ENCODE measurements around the gene LYST. TPM values are rescaled to one million over a fixed set of nuclear protein-coding genes. Genes with fewer than 3 reads are reported as not detected.

The LYST gene
- total and polyA plus RNA-seq, 2 of the 4 experiments (the other 2 are of a cell fraction): 2.2 to 7.2 TPM

DNA sequence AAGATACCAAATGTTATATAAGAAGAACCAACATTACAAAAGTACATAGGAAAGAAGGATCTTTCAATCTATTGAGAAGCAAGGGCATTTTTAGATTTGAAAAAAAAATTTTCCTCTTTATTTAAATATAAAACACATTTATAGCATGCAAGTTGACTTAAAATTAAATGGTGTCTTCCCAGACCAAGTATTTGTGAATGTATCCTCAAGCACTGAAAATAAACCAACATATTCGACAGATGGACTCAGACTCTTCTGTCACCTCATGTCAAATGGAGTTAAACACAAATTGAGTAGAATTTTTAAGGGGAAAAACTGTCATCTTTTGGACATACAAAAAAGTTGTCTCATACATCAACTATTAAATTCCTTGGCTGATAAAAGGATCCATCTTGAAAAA is 140.1 kb downstream of the LYST start:
- H3K9ac ChIP-seq (ENCODE audit: low read depth, low read length): no peak overlapping the region
- no TSS peak for BruUV-seq (replicated peaks)
- no peak overlapping the region for H3K56ac ChIP-seq (ENCODE audit: extremely low read depth, insufficient read depth, low read length)
- H3K18ac ChIP-seq (ENCODE audit: low read depth, low read length): no peak overlapping the region
- no peak overlapping the region for H2AK9ac ChIP-seq (replicated peaks; ENCODE audit: low read depth, low read length, poor library complexity)
- H3K9me3 ChIP-seq (ENCODE audit: control insufficient read depth, insufficient read depth, low read length): no peaks in the 10 kb centered on the region
- no peak overlapping the region for H3K27ac ChIP-seq (ENCODE audit: insufficient read depth, low read length)
- no peak overlapping the region for H2AK5ac ChIP-seq (ENCODE audit: low read depth, low read length)
- intact Hi-C loops (cut with micrococcal nuclease) (no loop called here), in situ Hi-C loops (cut with MboI; ENCODE audit: low sequenced_read_pairs) (no loop called here), dilution Hi-C loops (cut with HindIII; ENCODE audit: low sequenced_read_pairs, unreplicated experiment) (no loop called here)
- no peak overlapping the region for H4K91ac ChIP-seq (ENCODE audit: insufficient read depth, low read depth, low read length)
- no peak overlapping the region for H3K4me3 ChIP-seq (ENCODE audit: insufficient read depth, low read depth, low read length)
- H3K27me3 ChIP-seq (ENCODE audit: control insufficient read depth, insufficient read depth, low read length): no peaks in the 10 kb centered on the region
- H3K23ac ChIP-seq (ENCODE audit: low read depth, low read length): no peak overlapping the region
- ChIA-PET POLR2A (ENCODE audit: unreplicated experiment) (no interaction called here), CTCF (no interaction called here)
- H4K5ac ChIP-seq (ENCODE audit: low read depth, low read length): no peak overlapping the region
- no peaks in the 10 kb centered on the region for H3K79me1 ChIP-seq (ENCODE audit: low read depth in 1 of 2, low read length in 2 of 2)
- H2BK20ac ChIP-seq (ENCODE audit: low read depth, low read length): no peak overlapping the region
- peaks cover 5% of the 10 kb centered on the region for H3K36me3 ChIP-seq (ENCODE audit: control insufficient read depth, insufficient read depth, low read length)
- H2AFZ ChIP-seq (replicated peaks; ENCODE audit: low read length, poor library complexity): no peak overlapping the region
- no CpG with 5 or more reads among the region's 1 CpG for WGBS, 2 experiments (ENCODE audit: extremely low coverage in 2 of 2, insufficient read length in 1 of 2)
- H3K4me2 ChIP-seq (ENCODE audit: low read depth, low read length): no peak overlapping the region
- ATAC-seq (ENCODE audit: low read depth) (no peak), DNase-seq (no peak)
- H3K4me1 ChIP-seq (ENCODE audit: control insufficient read depth, insufficient read depth, low read length): no peaks in the 10 kb centered on the region
- H3K14ac ChIP-seq (replicated peaks; ENCODE audit: low read depth, low read length): no peak overlapping the region
- TF ChIP-seq CHD1 (IDR thresholded peaks at IDR 0.05; ENCODE audit: low read depth, low read length) (no peak), FOS (IDR thresholded peaks at IDR 0.05; ENCODE audit: low read depth, low read length) (no peak), USF2 (IDR thresholded peaks at IDR 0.05; ENCODE audit: low read depth, low read length) (no peak), MXI1 (IDR thresholded peaks at IDR 0.05; ENCODE audit: borderline replicate concordance, low read depth, low read length) (no peak), RFX5 (IDR thresholded peaks at IDR 0.05; ENCODE audit: low read depth, low read length) (no peak), ELK1 (IDR thresholded peaks at IDR 0.05; ENCODE audit: borderline replicate concordance, low read depth, low read length) (no peak), RCOR1 (IDR thresholded peaks at IDR 0.05; ENCODE audit: insufficient replicate concordance, low read length) (no peak)
- no peak overlapping the region for H2BK15ac ChIP-seq (ENCODE audit: low read depth, low read length)
- H4K8ac ChIP-seq (ENCODE audit: low read depth in 2 of 2, low read length in 2 of 2): no peak overlapping the region
- H2BK120ac ChIP-seq (ENCODE audit: low read depth, low read length): no peak overlapping the region
- 0 out of 2 replicates have a peak, but pooled peaks cover 3% of the 10 kb centered on the region for H3K9me1 ChIP-seq (ENCODE audit: insufficient read depth, low read length)
- H2BK5ac ChIP-seq (ENCODE audit: low read depth, low read length, poor library complexity, severe bottlenecking): no peak overlapping the region
- no peak overlapping the region for H3K4ac ChIP-seq (ENCODE audit: low read depth, low read length)
- no peaks in the 10 kb centered on the region for H4K20me1 ChIP-seq (ENCODE audit: insufficient read depth, low read length)

Measured in IMR-90 (cell line).